B cell (primary cell): ENCODE results near the gene PLCG2. TPM values are rescaled to one million over a fixed set of nuclear protein-coding genes. Genes with fewer than 3 reads are reported as not detected.
"Not testable (repeated sequence)": the region's sequence is repeated elsewhere in the genome, so short reads cannot be mapped to it uniquely, and the experiment has no call there.

Source experiments
- ATAC-seq: fragments of 200-7000 bp; cut with Tn5 transposase; one replicate; pipeline ENCODE4 v1.10.0; 2021; ENCODE audit warnings: low read depth, mild to moderate bottlenecking, moderate number of reproducible peaks, moderate library complexity
- CTCF ChIA-PET: fragments of 350-600 bp; sonication (Branson Sonifier 250); formaldehyde crosslinking; loops from one replicate; lab custom pipeline; 2021; ENCODE audit warnings: antibody characterized with exemption, inconsistent platforms; lab: Charles Lee
- POLR2A ChIA-PET: fragments of 350-600 bp; sonication (Branson Sonifier 250); formaldehyde crosslinking; loops from one replicate; lab custom pipeline; 2021; ENCODE audit warnings: antibody characterized with exemption; lab: Charles Lee
- DNase-seq: peaks from one replicate; pipeline ENCODE4 v3.0.0; 2013
- H2AFZ ChIP-seq: 2 replicates; pipeline ENCODE4 v1.6.1; 2012; ENCODE audit warnings: mild to moderate bottlenecking, low read depth, low read length; ENCODE audit not compliant: insufficient read depth, poor library complexity, severe bottlenecking
- H3K27ac ChIP-seq, 2 donors: 1 replicate in 1 of 2; 2 replicates in 1 of 2; pipeline ENCODE4 v1.5.1; 2012 to 2013; ENCODE audit warnings: low read length in 2 of 2, mild to moderate bottlenecking in 2 of 2, moderate library complexity in 1 of 2
- H3K27me3 ChIP-seq, 4 experiments: fragments of 200-600 bp in 1 of 4; sonication (generic) in 1 of 4; replicated peaks in 1 of 4; 1 replicate in 2 of 4; 2 replicates in 2 of 4; pipeline versions ENCODE4 v1.6.1 to v1.7.0; 2013 to 2016; ENCODE audit warnings: low read length in 3 of 4, mild to moderate bottlenecking in 2 of 4, mixed read lengths in 1 of 4, moderate library complexity in 1 of 4; ENCODE audit not compliant: insufficient read depth in 4 of 4, control insufficient read depth in 3 of 4; ENCODE audit errors: control extremely low read depth in 1 of 4
- H3K36me3 ChIP-seq, 2 experiments: replicated peaks in 1 of 2; 1 replicate in 1 of 2; 2 replicates in 1 of 2; pipeline versions ENCODE4 v1.6.1 to v1.7.1; 2013; ENCODE audit warnings: low read length in 1 of 2; ENCODE audit not compliant: insufficient read depth in 2 of 2, control insufficient read depth in 1 of 2; ENCODE audit errors: control extremely low read depth in 1 of 2, extremely low read depth in 1 of 2
- H3K4me1 ChIP-seq, 2 donors: fragments of 200-600 bp in 1 of 2; sonication (generic) in 1 of 2; 1 replicate in 1 of 2; 2 replicates in 1 of 2; pipeline versions ENCODE4 v1.5.1 to v1.6.1; 2013 to 2017; ENCODE audit warnings: low read length in 2 of 2; ENCODE audit not compliant: control insufficient read depth in 2 of 2, insufficient read depth in 2 of 2
- H3K4me2 ChIP-seq: replicated peaks from 2 replicates; pipeline ENCODE3; 2012; ENCODE audit warnings: mild to moderate bottlenecking, low read depth, low read length; ENCODE audit not compliant: poor library complexity, severe bottlenecking
- H3K4me3 ChIP-seq, 5 experiments: fragments of 200-600 bp in 1 of 5; sonication (generic) in 1 of 5; 1 replicate in 3 of 5; 2 replicates in 2 of 5; pipeline versions ENCODE4 v1.5.1 to v1.7.0; 2011 to 2016; ENCODE audit warnings: low read length in 4 of 5, mild to moderate bottlenecking in 4 of 5, low read depth in 2 of 5, control low read depth in 1 of 5, moderate library complexity in 1 of 5; ENCODE audit not compliant: insufficient read depth in 1 of 5; ENCODE audit errors: control extremely low read depth in 1 of 5, extremely low read depth in 1 of 5
- H3K79me2 ChIP-seq: fragments of 200-600 bp; sonication (generic); one replicate; pipeline ENCODE4 v1.6.0; 2016; ENCODE audit warnings: low read length; ENCODE audit not compliant: control insufficient read depth, insufficient read depth
- H3K9ac ChIP-seq: fragments of 200-600 bp; sonication (generic); 2 replicates; pipeline ENCODE4 v1.6.1; 2017; ENCODE audit warnings: mild to moderate bottlenecking, low read length, moderate library complexity
- H3K9me3 ChIP-seq, 3 donors: one replicate each; pipeline versions ENCODE4 v1.6.1 to v1.7.1; 2013; ENCODE audit warnings: low read length in 2 of 3; ENCODE audit not compliant: control insufficient read depth in 2 of 3, insufficient read depth in 1 of 3; ENCODE audit errors: control extremely low read depth in 1 of 3
- H4K20me1 ChIP-seq: 2 replicates; pipeline ENCODE4 v1.6.0; 2012; ENCODE audit warnings: mild to moderate bottlenecking, low read length; ENCODE audit not compliant: insufficient read depth, control insufficient read depth, poor library complexity, severe bottlenecking
- H3K27ac Mint-ChIP-seq: one replicate; pipeline ENCODE4 v1.8.0; 2021; ENCODE audit warnings: mixed read lengths
- H3K27me3 Mint-ChIP-seq: one replicate; pipeline ENCODE4 v1.8.0; 2021; ENCODE audit warnings: mixed read lengths
- H3K4me1 Mint-ChIP-seq: one replicate; pipeline ENCODE4 v1.8.0; 2021; ENCODE audit warnings: mixed read lengths
- H3K4me3 Mint-ChIP-seq: one replicate; pipeline ENCODE4 v1.8.0; 2021; ENCODE audit warnings: mixed read lengths
- H3K9me3 Mint-ChIP-seq: one replicate; pipeline ENCODE4 v1.8.0; 2022; ENCODE audit warnings: mixed read lengths; ENCODE audit not compliant: insufficient read depth
- EZH2 ChIP-seq: IDR thresholded peaks from 2 replicates; pipeline ENCODE4 v1.6.1; 2012; ENCODE audit warnings: borderline replicate concordance, low read depth, mild to moderate bottlenecking, moderate library complexity, low read length; ENCODE audit not compliant: insufficient read depth, poor library complexity, severe bottlenecking
- whole genome bisulfite sequencing: methylation state at CpG from one replicate; pipeline ENCODE4 v1.1.5; 2013; ENCODE audit warnings: missing lambda C conversion rate; ENCODE audit not compliant: insufficient coverage; 5-methylcytosine and 5-hydroxymethylcytosine counted together
- intact Hi-C: fragments of 100-400 bp; cut with micrococcal nuclease; formaldehyde crosslinking; loops from one replicate; pipeline ENCODE4 v1.10.0; 2022
- polyA plus RNA-seq: library from polyadenylated mRNA; depleted of rRNA; stranded (reverse); fragments of >200 nt; gene quantifications from 2 replicates; pipeline ENCODE4 v1.2.3, GENCODE V29; 2012
- total RNA-seq, 2 donors: library from RNA; stranded (reverse); fragments of 120-200 nt in 1 of 2; gene quantifications; 1 replicate in 1 of 2; 2 replicates in 1 of 2; pipeline versions ENCODE4 v1.2.3 to v1.2.4, GENCODE V29; 2013 to 2022
- TF ChIP-seq, protein P1 (sequence below): fragments of 200-600 bp; IDR thresholded peaks from one replicate; pipeline ENCODE4 v1.8.0; 2022; ENCODE audit warnings: antibody characterized with exemption, mild to moderate bottlenecking

PLCG2 gene
- total and polyA plus RNA-seq, 2 donors (not counting 1 experiment from before 2014, with no cell fraction given), result 194 to 812 TPM

- peaks cover 19% of the 10 kb centered on the region for H3K27me3 Mint-ChIP-seq
- no peak overlapping the region for H2AFZ ChIP-seq
- no peak overlapping the region for H3K9ac ChIP-seq
- no peaks in the 10 kb centered on the region for H3K79me2 ChIP-seq
- ChIA-PET POLR2A (no interaction called here), CTCF (no interaction called here)
- peaks cover 0 to 22% (median 16%) of the 10 kb centered on the region in 3 donors for H3K9me3 ChIP-seq
- no peaks in the 10 kb centered on the region for H3K4me1 ChIP-seq
- peaks cover 25% of the 10 kb centered on the region for H3K9me3 Mint-ChIP-seq
- H3K27me3 ChIP-seq, result peaks cover 0 to 6% (median 0%) of the 10 kb centered on the region in 4 experiments
- H3K36me3 ChIP-seq, result no peaks in the 10 kb centered on the region
- ATAC-seq, result no peak
- no peak overlapping the region for H3K27ac Mint-ChIP-seq
- no peaks in the 10 kb centered on the region for H3K4me1 Mint-ChIP-seq
- H3K4me3 Mint-ChIP-seq, result no peak overlapping the region
- no peak overlapping the region for H3K27ac ChIP-seq
- no peak for DNase-seq
- no peak overlapping the region for H3K4me2 ChIP-seq
- no peak overlapping the region for H3K4me3 ChIP-seq
- H4K20me1 ChIP-seq, result no peaks in the 10 kb centered on the region
- intact Hi-C loops, result no loop called here
- WGBS, result no CpG with 5 or more reads among the region's 2 CpGs
- no peak for TF ChIP-seq EZH2
- TF ChIP-seq, protein P1, sequence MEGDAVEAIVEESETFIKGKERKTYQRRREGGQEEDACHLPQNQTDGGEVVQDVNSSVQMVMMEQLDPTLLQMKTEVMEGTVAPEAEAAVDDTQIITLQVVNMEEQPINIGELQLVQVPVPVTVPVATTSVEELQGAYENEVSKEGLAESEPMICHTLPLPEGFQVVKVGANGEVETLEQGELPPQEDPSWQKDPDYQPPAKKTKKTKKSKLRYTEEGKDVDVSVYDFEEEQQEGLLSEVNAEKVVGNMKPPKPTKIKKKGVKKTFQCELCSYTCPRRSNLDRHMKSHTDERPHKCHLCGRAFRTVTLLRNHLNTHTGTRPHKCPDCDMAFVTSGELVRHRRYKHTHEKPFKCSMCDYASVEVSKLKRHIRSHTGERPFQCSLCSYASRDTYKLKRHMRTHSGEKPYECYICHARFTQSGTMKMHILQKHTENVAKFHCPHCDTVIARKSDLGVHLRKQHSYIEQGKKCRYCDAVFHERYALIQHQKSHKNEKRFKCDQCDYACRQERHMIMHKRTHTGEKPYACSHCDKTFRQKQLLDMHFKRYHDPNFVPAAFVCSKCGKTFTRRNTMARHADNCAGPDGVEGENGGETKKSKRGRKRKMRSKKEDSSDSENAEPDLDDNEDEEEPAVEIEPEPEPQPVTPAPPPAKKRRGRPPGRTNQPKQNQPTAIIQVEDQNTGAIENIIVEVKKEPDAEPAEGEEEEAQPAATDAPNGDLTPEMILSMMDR, result no peak
Observed at GRCh38 chr16:81973737-81974136, 194.6 kb downstream of the PLCG2 start.

DNA sequence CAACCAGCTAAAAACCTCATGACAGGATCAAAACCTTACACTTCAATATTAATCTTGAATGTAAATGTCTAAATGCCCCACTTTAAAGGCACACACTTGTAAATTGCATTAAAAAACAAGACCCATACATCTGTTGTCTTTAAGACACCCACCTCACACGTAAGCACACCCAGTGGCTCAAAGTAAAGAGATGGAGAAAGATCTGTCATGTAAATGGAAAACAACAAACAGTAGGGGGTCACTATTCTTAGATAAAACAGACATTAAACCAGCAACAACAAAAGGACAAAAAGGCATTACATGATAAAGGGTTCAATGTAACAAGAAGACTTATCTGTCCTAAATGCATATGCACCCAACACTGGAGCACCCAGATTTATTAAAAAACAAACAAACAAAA, 196.5 kb downstream of the PLCG2 start:
- ChIA-PET CTCF (interaction anchor here (1.0 kb wide), 1 partner anchor 41 kb away, joined by 5 read pairs; no protein-coding TSS in a partner anchor), POLR2A (no interaction called here)
- H3K27me3 ChIP-seq, result peaks cover 0 to 6% (median 0%) of the 10 kb centered on the region in 4 experiments
- H3K9me3 Mint-ChIP-seq, result peaks cover 13% of the 10 kb centered on the region
- no peak for DNase-seq
- no peaks in the 10 kb centered on the region for H3K4me1 ChIP-seq
- H3K4me2 ChIP-seq, result no peak overlapping the region
- H3K36me3 ChIP-seq, result no peaks in the 10 kb centered on the region
- no peak overlapping the region for H3K4me3 Mint-ChIP-seq
- no peaks in the 10 kb centered on the region for H3K4me1 Mint-ChIP-seq
- intact Hi-C loops, result no loop called here
- no peaks in the 10 kb centered on the region for H4K20me1 ChIP-seq
- TF ChIP-seq, protein P1, result no peak
- no peak for TF ChIP-seq EZH2
- H2AFZ ChIP-seq, result no peak overlapping the region
- no peak overlapping the region for H3K27ac Mint-ChIP-seq
- no peak overlapping the region for H3K9ac ChIP-seq
- no peak overlapping the region for H3K4me3 ChIP-seq
- no peaks in the 10 kb centered on the region for H3K79me2 ChIP-seq
- peaks cover 0 to 22% (median 16%) of the 10 kb centered on the region in 3 donors for H3K9me3 ChIP-seq
- no CpG with 5 or more reads among the region's 1 CpG for WGBS
- H3K27me3 Mint-ChIP-seq, result peaks cover 19% of the 10 kb centered on the region
- ATAC-seq, result no peak
- no peak overlapping the region for H3K27ac ChIP-seq

GRCh38 chr16:81977335-81977942, 198.3 kb downstream of the PLCG2 start:
- ATAC-seq, CTCF ChIA-PET, H3K27ac ChIP-seq: not testable (repeated sequence)

More at GRCh38 chr16:81977335-81977942, 198.3 kb downstream of the PLCG2 start:
- H3K4me1 Mint-ChIP-seq, H3K9ac ChIP-seq, H3K4me3 Mint-ChIP-seq, H3K27ac Mint-ChIP-seq, DNase-seq, H3K79me2 ChIP-seq, H3K27me3 ChIP-seq, H3K4me2 ChIP-seq, H3K36me3 ChIP-seq, H2AFZ ChIP-seq, intact Hi-C loops, H3K4me3 ChIP-seq, H4K20me1 ChIP-seq, H3K9me3 Mint-ChIP-seq, H3K4me1 ChIP-seq: not testable (repeated sequence)
- POLR2A ChIA-PET, result interaction anchor here (0.7 kb wide), 2 partner anchors 10 to 84 kb away, joined by 3 read pairs; no protein-coding TSS in a partner anchor
- 97% methylated on average over 16 of the region's 26 CpGs for WGBS
- H3K9me3 ChIP-seq, result peaks cover 0 to 18% (median 2%) of the 10 kb centered on the region in 3 donors
- peaks cover 19% of the 10 kb centered on the region for H3K27me3 Mint-ChIP-seq
